ENCODE data around the gene DGKQ.

DNA sequence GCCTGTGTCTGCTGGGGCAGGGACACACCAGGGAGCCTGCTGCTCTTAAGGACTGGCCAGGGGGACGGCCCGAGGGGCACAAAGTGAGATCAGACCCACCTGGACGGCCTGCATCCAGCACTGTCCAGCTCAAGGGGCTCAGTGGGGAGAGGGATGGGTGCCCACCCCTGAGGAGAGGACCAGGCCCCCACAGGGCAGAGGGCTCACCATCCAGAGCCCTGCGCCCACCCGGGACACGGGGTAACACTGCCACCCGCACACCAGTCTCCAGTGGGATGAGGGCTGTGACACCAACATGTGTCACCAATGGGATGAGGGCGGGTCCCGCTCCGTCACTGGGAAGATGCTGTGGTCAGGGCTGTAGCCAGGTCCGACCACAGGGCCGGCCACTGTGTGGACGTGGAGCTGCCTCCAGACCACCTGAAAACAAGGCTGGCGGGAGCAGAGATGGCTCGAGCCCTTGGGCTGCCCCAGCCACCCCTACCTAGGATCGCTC lies 13.2 kb downstream of the DGKQ start:
- TF ChIP-seq, protein P1, sequence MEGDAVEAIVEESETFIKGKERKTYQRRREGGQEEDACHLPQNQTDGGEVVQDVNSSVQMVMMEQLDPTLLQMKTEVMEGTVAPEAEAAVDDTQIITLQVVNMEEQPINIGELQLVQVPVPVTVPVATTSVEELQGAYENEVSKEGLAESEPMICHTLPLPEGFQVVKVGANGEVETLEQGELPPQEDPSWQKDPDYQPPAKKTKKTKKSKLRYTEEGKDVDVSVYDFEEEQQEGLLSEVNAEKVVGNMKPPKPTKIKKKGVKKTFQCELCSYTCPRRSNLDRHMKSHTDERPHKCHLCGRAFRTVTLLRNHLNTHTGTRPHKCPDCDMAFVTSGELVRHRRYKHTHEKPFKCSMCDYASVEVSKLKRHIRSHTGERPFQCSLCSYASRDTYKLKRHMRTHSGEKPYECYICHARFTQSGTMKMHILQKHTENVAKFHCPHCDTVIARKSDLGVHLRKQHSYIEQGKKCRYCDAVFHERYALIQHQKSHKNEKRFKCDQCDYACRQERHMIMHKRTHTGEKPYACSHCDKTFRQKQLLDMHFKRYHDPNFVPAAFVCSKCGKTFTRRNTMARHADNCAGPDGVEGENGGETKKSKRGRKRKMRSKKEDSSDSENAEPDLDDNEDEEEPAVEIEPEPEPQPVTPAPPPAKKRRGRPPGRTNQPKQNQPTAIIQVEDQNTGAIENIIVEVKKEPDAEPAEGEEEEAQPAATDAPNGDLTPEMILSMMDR (IDR thresholded peaks at IDR 0.05): no peak
- TF ChIP-seq POLR2A (IDR thresholded peaks at IDR 0.05): no peak

Data from transverse colon (tissue), 3 donors.